ENCODE measurements around the gene TRAPPC14. TPM values are rescaled to one million over a fixed set of nuclear protein-coding genes. Genes with fewer than 3 reads are reported as not detected.

TRAPPC14 gene
- total and polyA plus RNA-seq, 9 of the 15 experiments (the other 6 are each of a cell fraction or from before 2014, with no cell fraction given): 0.42 to 45.9 (median 18.2) TPM

DNA sequence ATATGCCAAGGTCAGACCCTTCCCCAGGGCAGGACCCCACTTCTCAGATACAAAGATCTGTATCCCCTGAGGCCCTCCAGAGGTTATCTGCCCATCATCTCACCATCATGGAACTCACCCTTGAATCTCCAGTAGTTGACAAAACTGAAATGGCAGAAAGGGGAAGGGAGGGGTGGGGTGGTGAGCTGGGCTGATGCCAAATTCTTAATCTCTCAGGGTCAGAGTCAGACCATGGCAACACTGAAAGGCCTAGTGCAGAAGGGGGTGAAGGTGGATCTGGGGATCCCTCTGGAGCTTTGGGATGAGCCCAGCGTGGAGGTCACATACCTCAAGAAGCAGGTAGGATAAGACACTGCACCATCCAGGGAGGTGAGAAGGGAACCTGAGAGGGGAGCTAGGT, 36.0 kb downstream of the TRAPPC14 start (continued):
- TF ChIP-seq MTA3 (IDR thresholded peaks at IDR 0.05; ENCODE audit: borderline replicate concordance): no peak
- TF ChIP-seq SMC3 (conservative IDR thresholded peaks at IDR 0.05; ENCODE audit: insufficient read depth, low read depth, low read length): no peak
- no peak for TF ChIP-seq GATAD2B (IDR thresholded peaks at IDR 0.05; ENCODE audit: borderline replicate concordance)
- TF ChIP-seq NBN (IDR thresholded peaks at IDR 0.05; ENCODE audit: low read depth): no peak
- no peak for TF ChIP-seq ZNF24 (IDR thresholded peaks at IDR 0.05)
- TF ChIP-seq RBM34 (IDR thresholded peaks at IDR 0.05; ENCODE audit: borderline replicate concordance, insufficient read depth, low read length): no peak
- TF ChIP-seq TEAD4 (IDR thresholded peaks at IDR 0.05; ENCODE audit: low read length): peak; percentile 34; the same call in 1 of the 2 replicates
- TF ChIP-seq TEAD4 (CRISPR knock-in tag; IDR thresholded peaks at IDR 0.05; ENCODE audit: borderline replicate concordance): no peak
- peak; percentile 73 for TF ChIP-seq SPI1 (IDR thresholded peaks at IDR 0.05; ENCODE audit: borderline replicate concordance, low read depth, low read length)
- TF ChIP-seq ELF2 (CRISPR knock-in tag; IDR thresholded peaks at IDR 0.05): no peak
- TF ChIP-seq PTTG1 (tag; IDR thresholded peaks at IDR 0.05; ENCODE audit: low read depth): no peak
- TF ChIP-seq SRSF1 (IDR thresholded peaks at IDR 0.05; ENCODE audit: low read depth, low read length): no peak
- TF ChIP-seq CBFA2T3 (IDR thresholded peaks at IDR 0.05): 0 out of 2 replicates have a peak, but pooled peaks have one; percentile 28
- TF ChIP-seq NFIC (IDR thresholded peaks at IDR 0.05): peak; percentile 92
- TF ChIP-seq, protein P1, sequence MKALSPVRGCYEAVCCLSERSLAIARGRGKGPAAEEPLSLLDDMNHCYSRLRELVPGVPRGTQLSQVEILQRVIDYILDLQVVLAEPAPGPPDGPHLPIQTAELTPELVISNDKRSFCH (CRISPR knock-in tag; IDR thresholded peaks at IDR 0.05): no peak
- TF ChIP-seq, protein P1 (tag; IDR thresholded peaks at IDR 0.05): no peak
- no peak for TF ChIP-seq GMEB1 (CRISPR knock-in tag; IDR thresholded peaks at IDR 0.05)
- no peak for TF ChIP-seq MCM7 (IDR thresholded peaks at IDR 0.05)
- no peak for TF ChIP-seq RHOXF2B (CRISPR knock-in tag; conservative IDR thresholded peaks at IDR 0.05)
